ENCODE data around the gene SUSD3.

DNA sequence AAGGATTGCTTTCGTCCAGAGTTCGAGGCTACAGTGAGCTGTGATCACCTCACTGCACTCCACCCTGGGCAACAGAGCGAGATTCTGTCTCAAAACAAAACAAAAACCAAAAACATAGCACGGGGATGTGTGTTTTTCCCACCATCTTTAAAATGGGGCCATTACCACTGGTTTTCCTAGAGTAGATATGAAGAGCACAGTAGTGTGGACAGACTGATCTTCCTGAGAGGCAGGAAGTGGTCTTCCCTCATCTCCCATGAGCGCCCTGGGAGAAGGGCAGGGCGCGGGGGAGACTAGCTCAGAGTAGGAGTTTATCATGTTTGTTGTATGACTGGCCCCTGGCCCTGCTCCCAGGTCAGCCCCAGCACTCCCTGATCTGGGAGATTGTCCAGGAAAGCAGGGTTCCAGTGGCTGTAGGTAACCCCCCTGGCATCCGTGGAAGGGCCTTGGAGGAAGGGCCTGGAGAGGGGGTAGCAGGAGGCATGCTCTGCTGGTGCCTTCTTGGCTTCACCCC lies 2.3 kb downstream of the SUSD3 start:
- TF ChIP-seq CTCF (IDR thresholded peaks at IDR 0.05) = no peak
- TF ChIP-seq POLR2A (IDR thresholded peaks at IDR 0.05) = no peak

Measured in Peyer's patch (tissue), 4 donors.